Effector CD4-positive, alpha-beta T cell (primary cell): ENCODE data around the gene TRPM2.
"Not testable (repeated sequence)": the region's sequence is repeated elsewhere in the genome, so short reads cannot be mapped to it uniquely, and the experiment has no call there.

Experiments used
- DNase-seq: peaks from one replicate; pipeline ENCODE4 v3.0.0-alpha.2; 2020

TRPM2 gene

DNA sequence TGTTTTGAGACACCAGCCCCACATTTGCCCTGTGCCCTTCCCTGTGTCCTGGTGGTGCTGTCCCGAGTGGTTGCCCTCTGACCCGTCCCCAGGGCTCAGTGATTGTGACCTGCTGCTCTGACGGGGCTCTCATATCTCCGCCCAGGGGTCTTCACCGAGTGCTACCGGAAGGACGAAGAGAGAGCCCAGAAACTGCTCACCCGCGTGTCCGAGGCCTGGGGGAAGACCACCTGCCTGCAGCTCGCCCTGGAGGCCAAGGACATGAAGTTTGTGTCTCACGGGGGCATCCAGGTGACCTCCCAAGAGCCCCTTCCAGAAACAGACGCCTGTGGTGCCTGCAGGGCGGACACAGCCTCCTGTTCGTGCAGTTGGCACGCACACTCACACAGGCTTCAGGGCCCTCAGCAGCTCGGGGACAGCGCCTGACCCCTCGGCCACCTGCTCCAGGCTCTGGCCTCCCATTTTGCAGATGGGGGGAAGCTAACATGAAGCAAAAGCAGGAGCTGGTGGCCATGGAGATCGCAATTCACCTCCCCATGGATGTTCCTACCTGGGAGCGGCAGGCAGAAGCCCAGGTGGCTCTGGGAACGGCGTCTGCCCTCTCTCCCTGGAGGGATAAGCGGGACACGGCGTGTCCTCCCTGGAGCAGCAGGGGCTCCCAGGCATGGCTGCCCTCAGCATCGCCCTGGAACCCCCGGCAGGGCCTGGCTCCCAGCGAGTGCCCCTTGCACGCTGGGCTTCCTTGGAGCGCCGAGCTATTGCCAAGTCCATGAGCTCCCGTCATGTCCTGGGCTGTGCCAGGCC lies 45.9 kb downstream of the TRPM2 start:
- no peak for DNase-seq

DNA sequence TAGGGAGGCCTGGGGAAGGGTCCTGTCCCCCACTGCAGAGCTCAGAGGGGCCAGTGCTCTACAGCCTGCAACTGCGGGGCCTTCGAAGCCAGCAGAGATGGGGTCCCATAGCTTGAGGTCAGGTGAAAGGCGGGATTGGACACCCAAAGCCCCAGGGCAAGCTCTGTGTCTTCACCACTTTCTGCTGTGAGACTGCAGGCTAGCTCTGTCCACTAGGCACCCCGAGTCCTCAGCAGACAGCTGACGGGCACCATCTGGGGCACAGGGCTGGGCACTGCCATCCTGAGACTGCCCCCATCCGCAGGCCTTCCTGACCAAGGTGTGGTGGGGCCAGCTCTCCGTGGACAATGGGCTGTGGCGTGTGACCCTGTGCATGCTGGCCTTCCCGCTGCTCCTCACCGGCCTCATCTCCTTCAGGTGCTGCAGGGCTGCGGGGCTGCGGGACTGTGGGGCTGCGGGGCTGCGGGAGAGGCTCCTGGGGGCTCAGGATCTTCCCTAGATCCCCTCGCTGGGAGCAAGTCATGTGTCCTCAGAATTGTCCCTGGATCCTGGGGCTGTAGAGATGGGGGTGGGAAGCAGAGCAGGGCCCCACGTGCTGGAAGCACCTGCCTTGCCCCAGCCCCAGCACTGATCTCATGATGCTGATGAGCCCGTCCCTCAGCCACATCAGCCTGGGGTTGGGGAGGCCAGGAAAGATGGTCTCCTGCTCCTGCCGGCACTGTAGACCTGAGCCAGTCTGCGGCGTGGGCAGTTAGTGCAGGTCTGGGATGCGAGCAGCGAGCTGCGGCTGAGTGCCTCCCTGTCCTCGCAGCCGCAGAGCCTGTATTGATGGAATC lies 46.8 kb downstream of the TRPM2 start:
- no peak for DNase-seq

DNA sequence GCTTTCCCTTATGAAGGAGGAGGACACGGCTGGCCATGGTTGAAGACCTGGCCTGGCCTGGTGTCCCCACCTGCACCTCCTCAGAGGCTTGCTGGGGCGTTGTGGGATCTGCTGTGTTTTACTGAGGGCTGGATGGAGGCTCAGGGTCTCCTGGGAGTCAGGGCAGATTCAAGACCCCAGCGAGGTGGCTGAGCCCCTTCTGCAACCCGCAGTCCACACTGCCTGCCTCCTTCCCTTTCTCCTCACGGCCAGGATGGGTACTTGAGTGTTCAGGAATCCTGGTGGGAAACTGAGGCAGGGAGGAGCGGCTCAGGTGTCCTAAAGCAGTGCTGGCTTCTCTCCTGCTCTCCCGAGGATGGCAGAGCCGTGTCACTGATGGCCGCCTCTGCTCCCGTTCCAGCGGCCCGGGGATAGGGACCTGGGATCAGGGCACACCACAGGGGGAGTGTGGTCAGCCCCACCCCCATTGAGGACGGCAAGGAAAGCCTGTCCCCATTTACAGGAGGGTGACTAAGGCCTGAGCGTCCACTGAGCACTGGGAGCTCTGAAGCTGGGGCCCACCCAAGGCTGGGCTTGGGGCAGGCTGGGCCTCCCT lies 47.5 kb downstream of the TRPM2 start:
- DNase-seq = no peak

- no peak for DNase-seq
Measured at GRCh38 chr21:44401386-44402160, 48.2 kb downstream of the TRPM2 start.

DNA sequence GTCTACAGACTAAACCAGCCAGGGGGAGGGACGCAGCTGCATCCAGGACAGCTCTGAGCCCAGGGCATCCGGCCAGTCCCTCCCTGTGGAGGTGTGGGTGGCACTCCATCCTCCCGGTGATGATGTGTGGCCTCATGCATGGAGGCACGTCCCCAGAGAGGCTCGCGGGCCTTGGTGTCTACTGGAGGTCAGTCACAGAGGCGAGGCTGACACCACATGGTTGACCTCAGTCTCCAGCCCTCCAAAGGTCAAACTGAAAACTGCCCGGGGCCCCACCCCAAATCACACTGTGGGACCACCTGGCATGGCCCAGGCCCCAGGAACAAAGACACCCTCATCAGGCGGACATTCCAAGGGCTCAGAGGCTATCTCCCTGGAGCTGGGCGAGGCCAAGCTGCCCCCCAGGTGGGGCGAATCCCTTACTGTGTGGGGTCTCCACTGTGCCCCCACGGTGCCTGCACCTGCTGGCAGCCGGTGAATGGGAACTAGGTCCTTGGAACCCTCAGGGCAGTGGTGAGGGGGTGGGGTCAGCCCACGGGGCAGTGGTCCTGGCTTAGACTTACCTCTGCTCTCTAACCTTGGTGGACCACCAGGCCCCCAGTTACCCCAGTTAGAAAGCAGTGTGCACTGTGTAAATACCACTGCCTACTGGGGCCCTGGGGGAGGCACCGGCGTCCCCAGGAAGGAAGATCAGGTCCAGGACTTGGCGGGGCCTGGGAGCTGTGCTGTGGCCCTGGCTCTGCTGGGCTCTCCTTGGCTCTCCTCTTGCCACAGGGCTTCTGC lies 49.1 kb downstream of the TRPM2 start:
- DNase-seq = no peak

DNA sequence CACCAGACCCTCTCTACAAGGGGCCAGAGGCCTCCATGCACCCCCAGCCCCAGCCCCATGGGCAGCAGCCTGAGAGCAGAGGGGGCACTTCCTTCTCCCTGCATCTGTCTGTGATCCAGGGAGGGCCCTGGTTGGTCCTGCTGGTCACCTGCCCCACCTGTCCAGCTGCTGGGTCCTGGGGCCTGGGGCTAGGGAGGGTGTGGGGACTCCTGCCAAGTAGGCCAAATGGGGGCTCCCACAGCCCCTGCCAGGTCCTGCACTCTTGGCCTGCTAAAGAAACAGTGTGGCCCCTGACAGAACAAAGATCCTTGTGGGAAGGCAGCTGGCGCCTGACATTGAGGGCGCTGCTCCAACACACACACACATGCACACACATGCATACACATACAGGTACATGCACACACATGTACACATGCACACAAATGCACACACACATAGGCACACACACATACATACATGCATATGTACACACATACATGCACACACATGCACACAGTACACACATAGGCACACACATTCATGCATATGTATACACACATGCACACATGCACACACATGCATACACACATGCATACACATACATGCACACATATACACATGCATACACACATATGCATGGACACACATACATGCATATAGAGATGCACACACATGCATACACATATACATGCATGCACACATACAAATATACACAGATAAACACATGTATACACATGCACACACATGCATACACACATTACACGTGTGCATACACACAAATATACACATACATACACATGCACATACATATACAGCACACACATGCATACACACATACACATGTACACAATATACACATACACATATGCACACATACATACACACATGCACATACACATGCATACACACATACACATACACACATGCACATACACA lies 49.9 kb downstream of the TRPM2 start:
- DNase-seq = no peak

DNA sequence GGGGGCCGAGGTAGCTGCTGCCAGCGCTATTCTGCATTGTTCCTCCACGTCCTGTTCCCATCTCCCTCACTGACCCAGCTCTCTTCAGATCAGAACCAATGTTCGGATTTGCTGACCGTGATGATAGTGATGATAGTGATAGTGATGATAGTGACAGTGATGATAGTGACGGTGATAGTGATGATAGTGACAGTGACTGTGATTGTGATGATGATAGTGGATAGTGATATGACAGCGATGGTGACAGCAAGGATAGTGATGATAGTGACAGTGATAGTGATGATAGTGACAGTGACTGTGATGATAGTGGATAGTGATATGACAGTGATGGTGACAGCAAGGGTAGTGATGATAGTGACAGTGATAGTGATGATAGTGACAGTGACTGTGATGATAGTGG lies 51.1 kb downstream of the TRPM2 start:
- DNase-seq = not testable (repeated sequence)

DNA sequence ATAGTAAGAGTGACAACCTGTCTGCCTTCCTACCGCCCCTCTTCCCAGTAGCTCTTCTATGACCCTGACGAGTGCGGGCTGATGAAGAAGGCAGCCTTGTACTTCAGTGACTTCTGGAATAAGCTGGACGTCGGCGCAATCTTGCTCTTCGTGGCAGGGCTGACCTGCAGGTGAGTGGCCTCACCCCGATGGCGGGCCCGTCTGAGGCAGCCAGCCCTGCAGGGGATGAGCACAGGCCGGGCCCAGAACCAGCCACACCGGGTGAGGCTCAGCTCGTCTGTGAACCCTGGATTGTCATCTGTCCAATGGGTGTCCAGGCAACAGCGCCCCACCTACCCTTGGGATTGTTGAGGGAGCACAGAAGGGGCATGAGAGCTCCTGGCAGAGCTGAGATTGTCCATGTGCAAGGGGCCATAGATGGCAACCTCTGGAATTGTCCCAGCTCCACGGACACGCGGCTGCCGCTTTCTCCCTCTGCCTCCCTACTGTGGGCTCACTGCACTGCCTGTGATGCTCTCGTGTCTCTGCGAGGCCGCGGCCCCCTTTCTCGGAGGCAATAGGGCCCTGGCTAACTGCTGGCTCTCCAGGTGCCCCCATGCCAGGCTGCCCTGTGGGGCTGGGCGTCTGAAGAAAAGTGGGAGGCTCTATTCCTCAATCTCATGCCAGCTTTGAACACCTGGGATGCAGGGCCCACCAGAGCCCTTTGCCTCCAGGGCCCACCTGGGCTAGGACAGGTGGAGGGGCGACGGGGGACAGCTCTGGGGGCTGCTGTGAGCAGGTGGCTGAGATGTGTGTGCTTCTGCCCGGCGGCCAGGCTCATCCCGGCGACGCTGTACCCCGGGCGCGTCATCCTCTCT lies 51.9 kb downstream of the TRPM2 start:
- DNase-seq = no peak

DNA sequence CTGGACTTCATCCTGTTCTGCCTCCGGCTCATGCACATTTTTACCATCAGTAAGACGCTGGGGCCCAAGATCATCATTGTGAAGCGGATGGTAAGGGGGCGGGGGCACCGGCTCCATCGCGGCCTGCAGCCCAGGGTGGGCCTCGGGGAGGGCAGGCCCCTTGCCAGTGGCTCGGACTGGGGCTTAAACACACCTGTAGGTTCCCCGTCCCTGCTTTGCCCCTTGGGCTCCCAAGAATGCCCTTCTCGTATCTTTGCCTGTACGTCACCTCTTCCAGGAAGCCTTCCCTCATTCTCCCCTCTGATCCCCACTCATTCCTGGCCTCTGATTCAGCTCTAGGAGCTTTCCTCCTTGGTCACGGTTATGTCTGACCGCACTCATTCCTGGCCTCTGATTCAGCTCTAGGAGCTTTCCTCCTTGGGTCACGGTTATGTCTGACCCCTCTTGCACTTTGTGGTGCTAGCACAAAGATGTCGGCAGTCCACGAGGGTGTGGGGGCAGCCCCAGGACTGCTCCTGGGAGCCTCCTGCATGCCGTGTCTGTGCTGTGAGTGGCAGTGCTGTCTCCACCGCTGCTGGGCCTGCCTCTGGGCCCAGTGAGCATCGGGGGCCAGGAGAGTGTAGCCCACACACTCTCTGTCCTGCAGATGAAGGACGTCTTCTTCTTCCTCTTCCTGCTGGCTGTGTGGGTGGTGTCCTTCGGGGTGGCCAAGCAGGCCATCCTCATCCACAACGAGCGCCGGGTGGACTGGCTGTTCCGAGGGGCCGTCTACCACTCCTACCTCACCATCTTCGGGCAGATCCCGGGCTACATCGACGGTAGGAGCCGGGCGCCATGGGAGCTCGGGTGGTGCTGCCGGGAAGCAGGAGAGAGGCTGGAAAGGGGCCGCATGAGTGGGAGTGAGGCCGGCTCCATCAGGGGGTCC lies 52.8 kb downstream of the TRPM2 start:
- no peak for DNase-seq

- DNase-seq = no peak
Measured at GRCh38 chr21:44406953-44407352, 53.5 kb downstream of the TRPM2 start.

DNA sequence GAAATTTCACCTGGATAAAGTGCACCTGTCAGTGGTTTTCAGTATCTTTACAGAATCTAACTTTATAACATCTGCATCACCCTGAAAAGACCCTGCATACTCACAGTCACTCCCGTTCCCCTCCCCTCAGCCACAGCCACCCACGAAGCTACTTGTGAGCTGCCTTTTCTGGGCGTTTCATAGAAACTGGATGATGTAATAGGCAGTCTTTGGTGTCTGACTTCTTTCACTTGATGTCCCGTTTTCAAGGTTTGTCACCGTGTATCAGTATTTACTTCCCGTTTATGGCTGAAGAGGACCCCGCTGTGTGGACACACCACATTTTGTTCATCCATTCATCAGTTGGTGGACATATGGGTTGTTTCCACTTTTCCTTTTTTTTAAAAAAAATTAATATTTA lies 54.1 kb downstream of the TRPM2 start:
- DNase-seq = no peak

DNA sequence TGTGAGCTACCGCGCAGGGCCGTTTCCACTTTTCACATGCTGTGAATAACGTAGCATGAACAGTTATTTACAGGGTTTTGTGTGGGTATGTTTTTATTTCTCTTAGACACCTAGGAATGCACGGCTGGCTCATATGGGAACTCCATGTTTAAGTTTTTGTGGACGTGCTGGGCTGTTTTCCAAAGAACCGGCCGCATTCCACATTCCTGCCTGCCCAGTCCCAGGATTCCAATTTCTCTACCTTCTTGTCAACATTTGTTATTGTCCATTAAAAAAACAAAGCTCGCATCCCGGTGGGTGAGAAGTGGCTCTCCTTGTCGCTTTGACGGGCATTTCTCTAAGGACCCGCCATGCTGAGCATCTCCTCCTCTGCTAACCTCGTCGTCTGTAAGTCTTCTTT lies 54.8 kb downstream of the TRPM2 start:
- no peak for DNase-seq

DNA sequence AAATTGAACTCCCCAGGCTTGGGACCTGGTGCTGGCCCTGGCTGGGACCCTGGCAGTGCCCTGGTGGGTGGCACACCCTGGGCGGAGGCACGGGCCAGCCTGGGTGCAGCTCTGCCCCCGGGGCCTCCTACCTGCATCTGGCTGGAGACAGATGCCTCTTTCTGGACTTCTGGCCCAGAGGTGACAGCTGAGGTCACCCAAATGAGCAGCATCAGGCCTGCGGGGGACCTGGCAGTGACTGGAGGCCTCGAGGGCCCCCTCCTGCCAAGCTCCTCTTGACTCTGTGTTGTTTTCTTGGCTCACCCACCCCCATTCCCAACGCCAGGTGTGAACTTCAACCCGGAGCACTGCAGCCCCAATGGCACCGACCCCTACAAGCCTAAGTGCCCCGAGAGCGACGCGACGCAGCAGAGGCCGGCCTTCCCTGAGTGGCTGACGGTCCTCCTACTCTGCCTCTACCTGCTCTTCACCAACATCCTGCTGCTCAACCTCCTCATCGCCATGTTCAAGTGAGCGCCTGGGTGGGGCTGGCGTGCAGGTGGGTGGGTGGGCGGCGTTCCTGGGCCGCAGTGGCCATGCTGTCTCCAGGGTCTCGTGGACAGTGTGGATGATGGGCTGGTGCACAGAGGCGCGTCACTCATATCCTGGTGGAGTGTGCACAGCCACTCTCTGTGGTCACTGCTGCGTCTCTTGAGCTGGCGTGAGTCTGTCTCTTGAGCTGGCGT lies 60.3 kb downstream of the TRPM2 start:
- no peak for DNase-seq

GRCh38 chr21:44414291-44415072 lies 61.1 kb downstream of the TRPM2 start:
- no peak for DNase-seq

GRCh38 chr21:44415073-44416025 lies 61.9 kb downstream of the TRPM2 start:
- DNase-seq = no peak

DNA sequence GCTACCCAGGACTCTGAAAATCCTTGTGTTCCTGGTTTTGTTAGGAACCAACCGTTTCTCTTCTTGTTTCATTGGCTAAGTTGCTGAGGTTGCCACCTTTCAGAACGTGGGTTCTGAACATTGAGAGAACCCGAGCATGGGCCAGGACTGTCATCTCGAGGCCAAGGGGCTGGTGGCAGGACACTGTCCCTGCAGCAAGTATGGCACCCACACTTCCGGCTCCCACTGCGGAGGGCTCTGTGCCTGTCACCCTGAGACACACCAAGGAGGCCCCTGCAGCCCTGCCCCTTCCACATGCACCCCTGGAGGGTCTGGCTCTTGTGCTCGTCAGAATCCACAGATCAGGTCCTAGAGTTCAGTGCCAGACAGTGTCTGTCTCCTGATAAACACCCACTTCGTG lies 62.8 kb downstream of the TRPM2 start:
- DNase-seq = no peak
